NCI-H748 (cell line): ENCODE measurements around the gene ZFYVE16.
"Not testable (repeated sequence)": the region's sequence is repeated elsewhere in the genome, so short reads cannot be mapped to it uniquely, and the experiment has no call there.

Experiments used
- DNase-seq: peaks from one replicate; lab custom pipeline; 2025; ENCODE audit not compliant: unreplicated experiment; lab: John Stamatoyannopoulos, UW

ZFYVE16 gene

GRCh38 chr5:80409367-80409966 is 1.6 kb downstream of the ZFYVE16 start:
- DNase-seq, result peak; percentile 17

- no peak for DNase-seq
Observed at GRCh38 chr5:80411589-80412219, 3.8 kb downstream of the ZFYVE16 start.

GRCh38 chr5:80414113-80414512 is 6.2 kb downstream of the ZFYVE16 start:
- no peak for DNase-seq

GRCh38 chr5:80417973-80418372 is 10.1 kb downstream of the ZFYVE16 start:
- no peak for DNase-seq

- not testable (repeated sequence) for DNase-seq
Observed at GRCh38 chr5:80424365-80424764, 16.5 kb downstream of the ZFYVE16 start.

GRCh38 chr5:80435476-80435875 is 27.6 kb downstream of the ZFYVE16 start:
- DNase-seq, result no peak

- no peak for DNase-seq
Observed at GRCh38 chr5:80437326-80437725, 29.5 kb downstream of the ZFYVE16 start.

- DNase-seq, result no peak
Observed at GRCh38 chr5:80438739-80439138, 30.9 kb downstream of the ZFYVE16 start.

- no peak for DNase-seq
Observed at GRCh38 chr5:80439213-80439612, 31.3 kb downstream of the ZFYVE16 start.

- no peak for DNase-seq
Observed at GRCh38 chr5:80442742-80443141, 34.9 kb downstream of the ZFYVE16 start.

GRCh38 chr5:80453366-80453765 is 45.5 kb downstream of the ZFYVE16 start:
- DNase-seq, result no peak

GRCh38 chr5:80463269-80463668 is 55.4 kb downstream of the ZFYVE16 start:
- DNase-seq, result no peak

- DNase-seq, result no peak
Observed at GRCh38 chr5:80466669-80467485, 59.0 kb downstream of the ZFYVE16 start.

GRCh38 chr5:80468131-80468530 is 60.3 kb downstream of the ZFYVE16 start:
- no peak for DNase-seq

- DNase-seq, result not testable (repeated sequence)
Observed at GRCh38 chr5:80470631-80471030, 62.8 kb downstream of the ZFYVE16 start.

- DNase-seq, result peak; percentile 32
Observed at GRCh38 chr5:80474929-80475328, 67.1 kb downstream of the ZFYVE16 start.

- no peak for DNase-seq
Observed at GRCh38 chr5:80479713-80480112, 71.8 kb downstream of the ZFYVE16 start.

- DNase-seq, result no peak
Observed at GRCh38 chr5:80480354-80480753, 72.5 kb downstream of the ZFYVE16 start.

- DNase-seq, result peak; percentile 59
Observed at GRCh38 chr5:80481019-80481893, 73.4 kb downstream of the ZFYVE16 start.

- DNase-seq, result no peak
Observed at GRCh38 chr5:80482578-80482977, 74.7 kb downstream of the ZFYVE16 start.

GRCh38 chr5:80483636-80484232 is 75.9 kb downstream of the ZFYVE16 start:
- no peak for DNase-seq
